Measurements from ENCODE around the gene PLEKHG4B. TPM values are rescaled to one million over a fixed set of nuclear protein-coding genes. Genes with fewer than 3 reads are reported as not detected.

The PLEKHG4B gene
- total RNA-seq, 2 donors from 2014 or later: under 0.01 to 0.28 TPM

DNA sequence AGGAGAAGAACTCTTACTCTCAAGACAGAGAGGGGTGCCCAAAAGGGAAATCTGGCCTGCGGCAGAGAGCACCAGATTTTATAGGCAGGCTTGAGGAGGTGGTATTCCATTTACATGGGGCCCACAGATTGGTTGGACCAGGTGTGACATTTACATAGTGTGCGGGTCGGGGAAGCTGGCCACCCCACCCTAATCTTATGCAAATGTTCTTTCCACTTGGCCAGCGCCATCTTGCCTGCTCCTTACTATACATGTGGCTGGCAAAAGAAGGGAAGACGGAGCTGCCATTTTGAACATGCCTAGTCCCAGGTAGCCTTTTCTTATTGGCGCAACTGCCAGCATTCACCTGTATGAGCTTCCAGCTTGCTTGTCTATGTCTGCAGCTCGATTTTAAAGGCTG, 34.8 kb downstream of the PLEKHG4B start:
- ATAC-seq (ENCODE audit: insufficient number of reproducible peaks, low FRiP score, low read depth) (no peak), DNase-seq (ENCODE audit: low spot score) (no peak)
- TF ChIP-seq, protein P1, sequence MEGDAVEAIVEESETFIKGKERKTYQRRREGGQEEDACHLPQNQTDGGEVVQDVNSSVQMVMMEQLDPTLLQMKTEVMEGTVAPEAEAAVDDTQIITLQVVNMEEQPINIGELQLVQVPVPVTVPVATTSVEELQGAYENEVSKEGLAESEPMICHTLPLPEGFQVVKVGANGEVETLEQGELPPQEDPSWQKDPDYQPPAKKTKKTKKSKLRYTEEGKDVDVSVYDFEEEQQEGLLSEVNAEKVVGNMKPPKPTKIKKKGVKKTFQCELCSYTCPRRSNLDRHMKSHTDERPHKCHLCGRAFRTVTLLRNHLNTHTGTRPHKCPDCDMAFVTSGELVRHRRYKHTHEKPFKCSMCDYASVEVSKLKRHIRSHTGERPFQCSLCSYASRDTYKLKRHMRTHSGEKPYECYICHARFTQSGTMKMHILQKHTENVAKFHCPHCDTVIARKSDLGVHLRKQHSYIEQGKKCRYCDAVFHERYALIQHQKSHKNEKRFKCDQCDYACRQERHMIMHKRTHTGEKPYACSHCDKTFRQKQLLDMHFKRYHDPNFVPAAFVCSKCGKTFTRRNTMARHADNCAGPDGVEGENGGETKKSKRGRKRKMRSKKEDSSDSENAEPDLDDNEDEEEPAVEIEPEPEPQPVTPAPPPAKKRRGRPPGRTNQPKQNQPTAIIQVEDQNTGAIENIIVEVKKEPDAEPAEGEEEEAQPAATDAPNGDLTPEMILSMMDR (IDR thresholded peaks at IDR 0.05): no peak
- Histone ChIP-seq H3K4me3 (no peak overlapping the region), H3K27ac (no peak overlapping the region), H3K4me1 (ENCODE audit: control insufficient read depth in 1 of 2, low read depth in 2 of 2) (no peaks in the 10 kb centered on the region), H3K36me3 (no peaks in the 10 kb centered on the region), H3K9me3 (peaks cover 5% of the 10 kb centered on the region), H3K27me3 (replicated peaks; ENCODE audit: insufficient read depth) (no peaks in the 10 kb centered on the region)

- no peaks in the 10 kb centered on the region for H3K27me3 ChIP-seq (replicated peaks; ENCODE audit: insufficient read depth)
- peaks cover 5% of the 10 kb centered on the region for H3K9me3 ChIP-seq
- no peak overlapping the region for H3K4me3 ChIP-seq
- ATAC-seq (ENCODE audit: insufficient number of reproducible peaks, low FRiP score, low read depth): no peak
- no peaks in the 10 kb centered on the region for H3K4me1 ChIP-seq (ENCODE audit: control insufficient read depth in 1 of 2, low read depth in 2 of 2)
- DNase-seq (ENCODE audit: low spot score): no peak
- H3K36me3 ChIP-seq: no peaks in the 10 kb centered on the region
- TF ChIP-seq, protein P1 (IDR thresholded peaks at IDR 0.05): no peak
- no peak overlapping the region for H3K27ac ChIP-seq
Observed at GRCh38 chr5:127886-128285, 35.9 kb downstream of the PLEKHG4B start.

DNA sequence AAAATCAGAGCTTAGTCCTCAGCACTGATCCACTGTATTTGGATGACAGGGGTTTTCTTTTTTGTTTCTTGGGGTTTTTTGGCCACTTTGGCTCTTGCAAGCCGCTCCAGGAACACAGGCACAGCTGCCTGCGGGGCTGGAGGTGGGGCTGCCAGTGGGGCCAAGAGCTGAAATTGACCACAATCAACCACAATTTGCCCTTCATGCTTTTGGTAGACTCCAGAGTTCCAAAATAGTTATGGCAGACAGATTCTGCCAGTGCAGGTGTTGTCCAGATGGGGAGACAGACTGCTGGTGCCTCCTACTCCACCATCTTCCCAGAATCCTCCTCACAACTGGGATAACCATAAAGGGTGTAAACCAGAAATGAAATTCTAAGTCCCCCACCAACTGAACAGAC, 36.5 kb downstream of the PLEKHG4B start:
- H3K27ac ChIP-seq: no peak overlapping the region
- no peak for DNase-seq (ENCODE audit: low spot score)
- H3K36me3 ChIP-seq: no peaks in the 10 kb centered on the region
- peaks cover 5% of the 10 kb centered on the region for H3K9me3 ChIP-seq
- no peaks in the 10 kb centered on the region for H3K27me3 ChIP-seq (replicated peaks; ENCODE audit: insufficient read depth)
- no peak for ATAC-seq (ENCODE audit: insufficient number of reproducible peaks, low FRiP score, low read depth)
- no peak overlapping the region for H3K4me3 ChIP-seq
- H3K4me1 ChIP-seq (ENCODE audit: control insufficient read depth in 1 of 2, low read depth in 2 of 2): no peaks in the 10 kb centered on the region
- TF ChIP-seq, protein P1 (IDR thresholded peaks at IDR 0.05): no peak

GRCh38 chr5:129148-129547, 37.2 kb downstream of the PLEKHG4B start:
- H3K27ac ChIP-seq: no peak overlapping the region
- no peaks in the 10 kb centered on the region for H3K36me3 ChIP-seq
- ATAC-seq (ENCODE audit: insufficient number of reproducible peaks, low FRiP score, low read depth) (no peak), DNase-seq (ENCODE audit: low spot score) (no peak)
- no peaks in the 10 kb centered on the region for H3K27me3 ChIP-seq (replicated peaks; ENCODE audit: insufficient read depth)
- H3K4me3 ChIP-seq: no peak overlapping the region
- H3K4me1 ChIP-seq (ENCODE audit: control insufficient read depth in 1 of 2, low read depth in 2 of 2): no peaks in the 10 kb centered on the region
- H3K9me3 ChIP-seq: peaks cover 5% of the 10 kb centered on the region
- TF ChIP-seq, protein P1 (IDR thresholded peaks at IDR 0.05): no peak

DNA sequence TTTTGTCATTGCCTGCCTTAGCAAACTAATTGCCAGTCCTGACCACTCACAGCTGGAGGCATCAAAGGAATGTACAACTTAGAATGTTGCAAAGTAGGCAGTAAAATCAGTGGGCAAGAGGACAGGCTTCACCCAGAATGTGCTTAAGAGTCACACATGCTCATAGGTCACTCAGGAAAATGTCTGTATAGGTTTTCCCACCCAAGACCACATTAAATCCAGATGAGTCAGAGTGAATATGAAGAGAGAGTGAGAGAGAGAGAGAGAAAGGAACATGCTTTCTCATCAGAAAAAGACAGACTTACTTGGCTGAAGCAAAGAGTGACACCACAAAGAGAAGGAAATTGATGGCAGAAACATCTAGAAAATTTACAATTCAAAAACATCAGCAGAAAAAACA, 37.9 kb downstream of the PLEKHG4B start:
- no peak for DNase-seq (ENCODE audit: low spot score)
- no peaks in the 10 kb centered on the region for H3K4me1 ChIP-seq (ENCODE audit: control insufficient read depth in 1 of 2, low read depth in 2 of 2)
- no peak overlapping the region for H3K27ac ChIP-seq

More for the DNA sequence above, 37.9 kb downstream of the PLEKHG4B start:
- no peaks in the 10 kb centered on the region for H3K36me3 ChIP-seq
- H3K27me3 ChIP-seq (replicated peaks; ENCODE audit: insufficient read depth): no peaks in the 10 kb centered on the region
- no peak for ATAC-seq (ENCODE audit: insufficient number of reproducible peaks, low FRiP score, low read depth)
- TF ChIP-seq, protein P1 (IDR thresholded peaks at IDR 0.05): no peak
- H3K9me3 ChIP-seq: peaks cover 5% of the 10 kb centered on the region
- no peak overlapping the region for H3K4me3 ChIP-seq

Measured in thoracic aorta (tissue), 2 donors.